KBM-7 (cell line): ENCODE measurements around the gene IVNS1ABP.
A peak's percentile ranks its signal among the peaks of the same experiment; 100 is the strongest.
"Not testable (repeated sequence)": the region's sequence is repeated elsewhere in the genome, so short reads cannot be mapped to it uniquely, and the experiment has no call there.

Experiments
- DNase-seq: peaks from one replicate; pipeline ENCODE4 v3.0.0-alpha.2; 2015
- in situ Hi-C: fragments of 300-500 bp; cut with MboI; formaldehyde crosslinking; loops from 2 replicates; pipeline ENCODE4 v1.14.3; 2020; ENCODE audit warnings: low sequenced_read_pairs, low pct_unique_long_range_greater_than_20kb, mixed read lengths

The IVNS1ABP gene

GRCh38 chr1:185317034-185317885 lies at the start of gene IVNS1ABP:
Gene IVNS1ABP, minus strand, starts transcription at chr1:185317243. Its CDS starts 7,750 bp downstream, at chr1:185309493.
- DNase-seq: peak; percentile 94
- in situ Hi-C loops: no loop called here

GRCh38 chr1:185365951-185366350 lies 48.9 kb upstream of the IVNS1ABP start:
- in situ Hi-C loops: no loop called here
- DNase-seq: no peak

GRCh38 chr1:185364528-185364927 lies 47.5 kb upstream of the IVNS1ABP start:
- in situ Hi-C loops, DNase-seq: not testable (repeated sequence)

- DNase-seq: no peak
- in situ Hi-C loops: no loop called here
These were observed 46.2 kb upstream of the IVNS1ABP start for GRCh38 chr1:185363205-185363604.

GRCh38 chr1:185360714-185361113 lies 43.7 kb upstream of the IVNS1ABP start:
- no peak for DNase-seq
- in situ Hi-C loops: no loop called here

GRCh38 chr1:185358957-185359356 lies 41.9 kb upstream of the IVNS1ABP start:
- no peak for DNase-seq
- in situ Hi-C loops: no loop called here

GRCh38 chr1:185355947-185356346 lies 38.9 kb upstream of the IVNS1ABP start:
- no peak for DNase-seq
- in situ Hi-C loops: no loop called here

- in situ Hi-C loops: no loop called here
- no peak for DNase-seq
These were observed 36.1 kb upstream of the IVNS1ABP start for GRCh38 chr1:185353124-185353523.

- DNase-seq: no peak
- in situ Hi-C loops: no loop called here
These were observed 34.9 kb upstream of the IVNS1ABP start for GRCh38 chr1:185351734-185352466.

GRCh38 chr1:185350027-185350442 lies 33.0 kb upstream of the IVNS1ABP start:
- DNase-seq: no peak
- in situ Hi-C loops: no loop called here

- DNase-seq: no peak
- in situ Hi-C loops: no loop called here
These were observed 32.5 kb upstream of the IVNS1ABP start for GRCh38 chr1:185349556-185349955.

- in situ Hi-C loops: no loop called here
- no peak for DNase-seq
These were observed 31.9 kb upstream of the IVNS1ABP start for GRCh38 chr1:185348985-185349384.

GRCh38 chr1:185348296-185348695 lies 31.3 kb upstream of the IVNS1ABP start:
- no peak for DNase-seq
- in situ Hi-C loops: no loop called here

GRCh38 chr1:185345913-185346720 lies 29.1 kb upstream of the IVNS1ABP start:
- in situ Hi-C loops: no loop called here
- DNase-seq: peak; percentile 60

GRCh38 chr1:185343306-185343705 lies 26.3 kb upstream of the IVNS1ABP start:
- in situ Hi-C loops: no loop called here
- no peak for DNase-seq

GRCh38 chr1:185342672-185343259 lies 25.7 kb upstream of the IVNS1ABP start:
- DNase-seq: no peak
- in situ Hi-C loops: no loop called here

- DNase-seq: no peak
- in situ Hi-C loops: no loop called here
These were observed 25.0 kb upstream of the IVNS1ABP start for GRCh38 chr1:185342017-185342416.

GRCh38 chr1:185341196-185341781 lies 24.2 kb upstream of the IVNS1ABP start:
- in situ Hi-C loops: no loop called here

More at GRCh38 chr1:185341196-185341781, 24.2 kb upstream of the IVNS1ABP start:
- no peak for DNase-seq
